Keratinocyte (primary cell): ENCODE measurements around the gene CDKN1C. TPM values are rescaled to one million over a fixed set of nuclear protein-coding genes. Genes with fewer than 3 reads are reported as not detected.

Source experiments
- DNase-seq: peaks from one replicate; pipeline ENCODE4 v3.0.0-alpha.2; 2011; ENCODE audit warnings: low read depth, missing footprints, low spot score
- FAIRE-seq: peaks from 2 replicates; lab custom pipeline; 2011; peaks lifted over from hg19 to GRCh38; lab: Jason Lieb, UNC
- H2AFZ ChIP-seq: 2 replicates; pipeline ENCODE4 v1.6.0; 2012; ENCODE audit warnings: low read length, control low read depth, inconsistent platforms; ENCODE audit not compliant: control insufficient read depth
- H3K27ac ChIP-seq: 2 replicates; pipeline ENCODE4 v1.5.1; 2011; ENCODE audit warnings: low read length; ENCODE audit not compliant: control insufficient read depth, insufficient read depth
- H3K27me3 ChIP-seq: 3 replicates; pipeline ENCODE4 v1.6.0; 2011; ENCODE audit warnings: low read length; ENCODE audit not compliant: control insufficient read depth, insufficient read depth; ENCODE audit errors: extremely low read depth
- H3K36me3 ChIP-seq, 2 experiments: 2 replicates in 1 of 2; 3 replicates in 1 of 2; pipeline ENCODE4 v1.5.1; 2011; ENCODE audit warnings: low read length in 2 of 2, mild to moderate bottlenecking in 1 of 2; ENCODE audit not compliant: control insufficient read depth in 2 of 2, insufficient read depth in 2 of 2; ENCODE audit errors: extremely low read depth in 1 of 2
- H3K4me1 ChIP-seq: 3 replicates; pipeline ENCODE4 v1.5.1; 2011; ENCODE audit warnings: low read length; ENCODE audit not compliant: control insufficient read depth, insufficient read depth; ENCODE audit errors: extremely low read depth
- H3K4me2 ChIP-seq: 3 replicates; pipeline ENCODE4 v1.6.0; 2011; ENCODE audit warnings: low read depth, low read length; ENCODE audit not compliant: control insufficient read depth, insufficient read depth; ENCODE audit errors: extremely low read depth
- H3K4me3 ChIP-seq, 3 experiments: fragments of 200-600 bp in 1 of 3; sonication (generic) in 1 of 3; 2 replicates in 2 of 3; 3 replicates in 1 of 3; pipeline ENCODE4 v1.5.1; 2011 to 2016; ENCODE audit warnings: low read length in 3 of 3, mild to moderate bottlenecking in 3 of 3, control low read depth in 2 of 3, inconsistent platforms in 1 of 3, low read depth in 1 of 3, mixed read lengths in 1 of 3, mixed run types in 1 of 3, moderate library complexity in 1 of 3; ENCODE audit not compliant: control insufficient read depth in 2 of 3, insufficient read depth in 2 of 3; ENCODE audit errors: extremely low read depth in 1 of 3
- H3K79me2 ChIP-seq: 2 replicates; pipeline ENCODE4 v1.6.0; 2012; ENCODE audit warnings: low read length; ENCODE audit not compliant: control insufficient read depth, insufficient read depth
- H3K9ac ChIP-seq: 3 replicates; pipeline ENCODE4 v1.6.0; 2011; ENCODE audit warnings: low read length; ENCODE audit not compliant: control insufficient read depth, insufficient read depth; ENCODE audit errors: extremely low read depth
- H3K9me1 ChIP-seq: 3 replicates; pipeline ENCODE4 v1.6.0; 2011; ENCODE audit warnings: low read length; ENCODE audit not compliant: control insufficient read depth, insufficient read depth; ENCODE audit errors: extremely low read depth
- H3K9me3 ChIP-seq: 2 replicates; pipeline ENCODE4 v1.5.1; 2012; ENCODE audit warnings: low read depth, low read length; ENCODE audit not compliant: control insufficient read depth
- H4K20me1 ChIP-seq: 3 replicates; pipeline ENCODE4 v1.6.0; 2011; ENCODE audit warnings: low read length; ENCODE audit not compliant: control insufficient read depth, insufficient read depth; ENCODE audit errors: extremely low read depth
- EZH2 ChIP-seq: IDR thresholded peaks from one replicate; pipeline ENCODE4 v1.6.1; 2012; ENCODE audit warnings: inconsistent platforms, mild to moderate bottlenecking, low read length, moderate library complexity
- dilution Hi-C: fragments of 300-500 bp; cut with MboI; formaldehyde crosslinking; loops from one replicate; pipeline ENCODE4 v1.7.0; 2020; ENCODE audit warnings: low sequenced_read_pairs; ENCODE audit not compliant: extremely low pct_ligation_motif_present
- polyA plus RNA-seq, 5 experiments: library from polyadenylated mRNA; depleted of rRNA in 3 of 5; stranded (reverse) in 3 of 5; stranded (forward) in 1 of 5; unstranded in 1 of 5; fragments of >200 nt; gene quantifications; 1 replicate in 1 of 5; 2 replicates in 3 of 5; 3 replicates in 1 of 5; pipeline versions ENCODE4 v1.2.1 to v1.2.3, GENCODE V29; 2011 to 2012; ENCODE audit warnings: missing spikeins in 2 of 5, low read depth in 1 of 5, low replicate concordance in 1 of 5
- TF ChIP-seq, protein P1 (sequence below), 3 experiments: IDR thresholded peaks in 1 of 3; conservative IDR thresholded peaks in 1 of 3; optimal IDR thresholded peaks in 1 of 3; 2 replicates in 2 of 3; 3 replicates in 1 of 3; pipeline versions ENCODE3 to v1.5.1; 2011; ENCODE audit warnings: low read length in 3 of 3, mild to moderate bottlenecking in 3 of 3, moderate library complexity in 2 of 3, control low read depth in 1 of 3, inconsistent platforms in 1 of 3; ENCODE audit not compliant: insufficient read depth in 2 of 3; ENCODE audit errors: extremely low read depth in 1 of 3

Gene CDKN1C
- polyA plus RNA-seq, 1 donor (not counting 4 experiments of a cell fraction or from before 2014, with no cell fraction given) = 0.37 TPM

DNA sequence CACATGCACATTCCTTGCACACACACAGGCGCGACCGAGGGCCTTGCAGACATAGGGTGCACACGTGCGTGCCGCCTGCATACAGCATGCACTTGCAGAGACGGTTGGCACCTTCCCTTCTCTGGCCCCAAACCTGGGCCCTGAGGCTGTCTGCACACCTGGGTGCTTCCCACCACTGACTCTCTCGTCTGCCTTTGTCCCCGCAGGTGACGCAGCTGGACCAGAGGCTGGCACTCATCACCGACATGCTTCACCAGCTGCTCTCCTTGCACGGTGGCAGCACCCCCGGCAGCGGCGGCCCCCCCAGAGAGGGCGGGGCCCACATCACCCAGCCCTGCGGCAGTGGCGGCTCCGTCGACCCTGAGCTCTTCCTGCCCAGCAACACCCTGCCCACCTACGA lies 38.0 kb downstream of the CDKN1C start:
- Histone ChIP-seq H3K9me3 (no peaks in the 10 kb centered on the region), H3K27me3 (peaks cover 22% of the 10 kb centered on the region), H3K27ac (no peak overlapping the region), H3K9me1 (no peaks in the 10 kb centered on the region), H3K9ac (no peak overlapping the region), H3K36me3 (no peaks in the 10 kb centered on the region), H3K4me2 (no peak overlapping the region), H3K4me1 (no peaks in the 10 kb centered on the region), H2AFZ (no peak overlapping the region), H3K79me2 (no peaks in the 10 kb centered on the region), H3K4me3 (no peak overlapping the region), H4K20me1 (no peaks in the 10 kb centered on the region)
- no peak for DNase-seq
- dilution Hi-C loops = no loop called here
- no peak for FAIRE-seq
- no peak for TF ChIP-seq EZH2
- TF ChIP-seq, protein P1, sequence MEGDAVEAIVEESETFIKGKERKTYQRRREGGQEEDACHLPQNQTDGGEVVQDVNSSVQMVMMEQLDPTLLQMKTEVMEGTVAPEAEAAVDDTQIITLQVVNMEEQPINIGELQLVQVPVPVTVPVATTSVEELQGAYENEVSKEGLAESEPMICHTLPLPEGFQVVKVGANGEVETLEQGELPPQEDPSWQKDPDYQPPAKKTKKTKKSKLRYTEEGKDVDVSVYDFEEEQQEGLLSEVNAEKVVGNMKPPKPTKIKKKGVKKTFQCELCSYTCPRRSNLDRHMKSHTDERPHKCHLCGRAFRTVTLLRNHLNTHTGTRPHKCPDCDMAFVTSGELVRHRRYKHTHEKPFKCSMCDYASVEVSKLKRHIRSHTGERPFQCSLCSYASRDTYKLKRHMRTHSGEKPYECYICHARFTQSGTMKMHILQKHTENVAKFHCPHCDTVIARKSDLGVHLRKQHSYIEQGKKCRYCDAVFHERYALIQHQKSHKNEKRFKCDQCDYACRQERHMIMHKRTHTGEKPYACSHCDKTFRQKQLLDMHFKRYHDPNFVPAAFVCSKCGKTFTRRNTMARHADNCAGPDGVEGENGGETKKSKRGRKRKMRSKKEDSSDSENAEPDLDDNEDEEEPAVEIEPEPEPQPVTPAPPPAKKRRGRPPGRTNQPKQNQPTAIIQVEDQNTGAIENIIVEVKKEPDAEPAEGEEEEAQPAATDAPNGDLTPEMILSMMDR (optimal IDR thresholded peaks at IDR 0.05 in 1 of 3, IDR thresholded peaks at IDR 0.05 in 1 of 3, conservative IDR thresholded peaks at IDR 0.05 in 1 of 3; ENCODE audit: extremely low read depth in 1 of 3, insufficient read depth in 2 of 3, low read length in 3 of 3) = no peak

DNA sequence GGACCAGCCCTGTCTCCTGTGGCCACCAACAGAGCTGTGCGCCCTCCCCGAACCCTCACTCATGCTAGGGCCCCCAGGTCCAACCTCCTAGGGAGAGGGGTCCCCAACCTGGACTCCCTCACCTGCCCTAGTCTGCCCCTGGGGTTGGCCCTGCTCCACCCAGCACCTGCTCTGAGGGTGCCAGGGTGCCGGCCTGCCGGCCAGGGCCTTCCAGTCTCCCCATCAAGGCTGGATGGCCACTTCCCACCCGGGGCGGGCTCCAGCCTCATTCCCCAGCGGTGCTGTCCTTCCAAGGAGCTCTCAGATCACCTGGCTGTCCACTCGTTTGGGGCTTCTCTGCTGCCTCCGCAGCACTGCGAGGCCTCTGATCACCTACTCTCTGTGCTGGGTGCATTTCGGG lies 39.1 kb downstream of the CDKN1C start:
- no peak overlapping the region for H2AFZ ChIP-seq
- no peak overlapping the region for H3K4me3 ChIP-seq
- peaks cover 22% of the 10 kb centered on the region for H3K27me3 ChIP-seq
- TF ChIP-seq, protein P1 (optimal IDR thresholded peaks at IDR 0.05 in 1 of 3, IDR thresholded peaks at IDR 0.05 in 1 of 3, conservative IDR thresholded peaks at IDR 0.05 in 1 of 3; ENCODE audit: extremely low read depth in 1 of 3, insufficient read depth in 2 of 3, low read length in 3 of 3) = no peak
- no peak for TF ChIP-seq EZH2
- no peak overlapping the region for H3K9ac ChIP-seq
- H3K4me1 ChIP-seq = no peaks in the 10 kb centered on the region
- no peaks in the 10 kb centered on the region for H4K20me1 ChIP-seq
- no peak overlapping the region for H3K27ac ChIP-seq
- H3K79me2 ChIP-seq = no peaks in the 10 kb centered on the region
- H3K4me2 ChIP-seq = no peak overlapping the region
- no peaks in the 10 kb centered on the region for H3K9me1 ChIP-seq
- H3K9me3 ChIP-seq = no peaks in the 10 kb centered on the region
- H3K36me3 ChIP-seq = no peaks in the 10 kb centered on the region
- dilution Hi-C loops = no loop called here
- FAIRE-seq (no peak), DNase-seq (no peak)
